NB4 (cell line): ENCODE data around the gene DLG2.

Experiments
- POLR2A ChIP-seq: IDR thresholded peaks from 2 replicates; pipeline ENCODE4 v1.6.1; 2011; ENCODE audit warnings: mild to moderate bottlenecking; ENCODE audit not compliant: insufficient read length; ENCODE audit errors: extremely low read depth
- TF ChIP-seq, protein P1 (sequence below): IDR thresholded peaks from one replicate; pipeline ENCODE4 v1.5.1; 2012; ENCODE audit warnings: low read depth, low read length
- TF ChIP-seq, protein P2 (sequence below): IDR thresholded peaks from 2 replicates; pipeline ENCODE4 v1.6.1; 2011; ENCODE audit warnings: low read depth, low read length

DNA sequence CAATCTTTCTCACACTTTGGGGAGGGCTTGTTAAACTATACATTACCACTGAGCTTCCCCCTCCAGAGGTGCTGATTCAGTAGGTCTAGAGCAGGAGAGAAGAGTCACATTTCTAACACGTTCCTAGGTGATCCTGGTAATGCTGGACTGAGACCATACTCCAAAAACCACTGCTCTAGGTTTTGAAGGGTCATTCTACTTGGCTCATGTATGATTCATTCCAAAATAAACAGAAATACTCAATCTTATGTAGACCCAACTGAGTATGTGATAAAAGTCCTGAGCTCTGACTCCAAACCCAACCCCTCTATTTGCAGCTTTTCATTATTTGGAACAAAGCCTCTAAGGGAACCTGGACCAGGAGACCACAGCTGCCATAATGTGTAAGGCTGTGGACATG, 1558.1 kb downstream of the DLG2 start:
- TF ChIP-seq POLR2A = no peak
- TF ChIP-seq, protein P1, sequence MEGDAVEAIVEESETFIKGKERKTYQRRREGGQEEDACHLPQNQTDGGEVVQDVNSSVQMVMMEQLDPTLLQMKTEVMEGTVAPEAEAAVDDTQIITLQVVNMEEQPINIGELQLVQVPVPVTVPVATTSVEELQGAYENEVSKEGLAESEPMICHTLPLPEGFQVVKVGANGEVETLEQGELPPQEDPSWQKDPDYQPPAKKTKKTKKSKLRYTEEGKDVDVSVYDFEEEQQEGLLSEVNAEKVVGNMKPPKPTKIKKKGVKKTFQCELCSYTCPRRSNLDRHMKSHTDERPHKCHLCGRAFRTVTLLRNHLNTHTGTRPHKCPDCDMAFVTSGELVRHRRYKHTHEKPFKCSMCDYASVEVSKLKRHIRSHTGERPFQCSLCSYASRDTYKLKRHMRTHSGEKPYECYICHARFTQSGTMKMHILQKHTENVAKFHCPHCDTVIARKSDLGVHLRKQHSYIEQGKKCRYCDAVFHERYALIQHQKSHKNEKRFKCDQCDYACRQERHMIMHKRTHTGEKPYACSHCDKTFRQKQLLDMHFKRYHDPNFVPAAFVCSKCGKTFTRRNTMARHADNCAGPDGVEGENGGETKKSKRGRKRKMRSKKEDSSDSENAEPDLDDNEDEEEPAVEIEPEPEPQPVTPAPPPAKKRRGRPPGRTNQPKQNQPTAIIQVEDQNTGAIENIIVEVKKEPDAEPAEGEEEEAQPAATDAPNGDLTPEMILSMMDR = no peak
- TF ChIP-seq, protein P2, sequence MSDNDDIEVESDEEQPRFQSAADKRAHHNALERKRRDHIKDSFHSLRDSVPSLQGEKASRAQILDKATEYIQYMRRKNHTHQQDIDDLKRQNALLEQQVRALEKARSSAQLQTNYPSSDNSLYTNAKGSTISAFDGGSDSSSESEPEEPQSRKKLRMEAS = no peak
